C1 segment of cervical spinal cord (tissue), 14 donors: ENCODE results near the gene ZNF532.
A peak's percentile ranks its signal among the peaks of the same experiment; 100 is the strongest.
"Not testable (repeated sequence)": the region's sequence is repeated elsewhere in the genome, so short reads cannot be mapped to it uniquely, and the experiment has no call there.

Experiments used
- DNase-seq, 14 donors: peaks; one replicate each; lab custom pipeline; 2025; lab: John Stamatoyannopoulos, UW

Gene ZNF532

GRCh38 chr18:58864146-58865032 is at the start of gene ZNF532:
ZNF532 (plus strand) TSS chr18:58864877. CDS start in a region left out here.
- DNase-seq, result peak; percentile 3 to 80 (median 74)

GRCh38 chr18:58819051-58819450 is 45.6 kb upstream of the ZNF532 start:
- DNase-seq, result no peak

GRCh38 chr18:58820251-58820650 is 44.4 kb upstream of the ZNF532 start:
- DNase-seq, result no peak

GRCh38 chr18:58822944-58823343 is 41.7 kb upstream of the ZNF532 start:
- DNase-seq, result no peak

- no peak for DNase-seq
Measured at GRCh38 chr18:58823412-58823811, 41.3 kb upstream of the ZNF532 start.

- not testable (repeated sequence) for DNase-seq
Measured at GRCh38 chr18:58826926-58827325, 37.8 kb upstream of the ZNF532 start.

- no peak for DNase-seq
Measured at GRCh38 chr18:58827428-58827827, 37.2 kb upstream of the ZNF532 start.

- no peak for DNase-seq
Measured at GRCh38 chr18:58827886-58828285, 36.8 kb upstream of the ZNF532 start.

GRCh38 chr18:58828399-58829121 is 36.1 kb upstream of the ZNF532 start:
- no peak for DNase-seq

GRCh38 chr18:58829263-58829662 is 35.4 kb upstream of the ZNF532 start:
- no peak for DNase-seq

- not testable (repeated sequence) for DNase-seq
Measured at GRCh38 chr18:58829886-58830285, 34.8 kb upstream of the ZNF532 start.

GRCh38 chr18:58831606-58832005 is 33.1 kb upstream of the ZNF532 start:
- no peak for DNase-seq

- DNase-seq, result peak in 4 of 14 donors; percentile 16 to 21 (median 18)
Measured at GRCh38 chr18:58838165-58838860, 26.4 kb upstream of the ZNF532 start.

- no peak for DNase-seq
Measured at GRCh38 chr18:58838946-58839345, 25.7 kb upstream of the ZNF532 start.

- DNase-seq, result peak in 6 of 14 donors; percentile 7 to 62 (median 25)
Measured at GRCh38 chr18:58842978-58843687, 21.5 kb upstream of the ZNF532 start.

- no peak for DNase-seq
Measured at GRCh38 chr18:58843688-58844035, 21.0 kb upstream of the ZNF532 start.

GRCh38 chr18:58844871-58845270 is 19.8 kb upstream of the ZNF532 start:
- no peak for DNase-seq

GRCh38 chr18:58845928-58846724 is 18.6 kb upstream of the ZNF532 start:
- DNase-seq, result no peak

GRCh38 chr18:58847383-58848071 is 17.1 kb upstream of the ZNF532 start:
- peak in 4 of 14 donors; percentile 12 to 36 (median 26) for DNase-seq

GRCh38 chr18:58848685-58849084 is 16.0 kb upstream of the ZNF532 start:
- no peak for DNase-seq
